Activated T-cell treated with anti-CD3 and anti-CD28 coated beads for 1 hour (primary cell): ENCODE data around the gene CMTM7.

Experiments
- DNase-seq: peaks from one replicate; pipeline ENCODE4 v3.0.0-alpha.2; 2020; ENCODE audit warnings: low read depth

Gene CMTM7, protein sequence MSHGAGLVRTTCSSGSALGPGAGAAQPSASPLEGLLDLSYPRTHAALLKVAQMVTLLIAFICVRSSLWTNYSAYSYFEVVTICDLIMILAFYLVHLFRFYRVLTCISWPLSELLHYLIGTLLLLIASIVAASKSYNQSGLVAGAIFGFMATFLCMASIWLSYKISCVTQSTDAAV

GRCh38 chr3:32391643-32392535 is at the start of gene CMTM7:
TSS of gene CMTM7 (plus strand) at chr3:32391853. CDS start at chr3:32391907, 54 bp downstream.
- DNase-seq: peak; percentile 37

DNA sequence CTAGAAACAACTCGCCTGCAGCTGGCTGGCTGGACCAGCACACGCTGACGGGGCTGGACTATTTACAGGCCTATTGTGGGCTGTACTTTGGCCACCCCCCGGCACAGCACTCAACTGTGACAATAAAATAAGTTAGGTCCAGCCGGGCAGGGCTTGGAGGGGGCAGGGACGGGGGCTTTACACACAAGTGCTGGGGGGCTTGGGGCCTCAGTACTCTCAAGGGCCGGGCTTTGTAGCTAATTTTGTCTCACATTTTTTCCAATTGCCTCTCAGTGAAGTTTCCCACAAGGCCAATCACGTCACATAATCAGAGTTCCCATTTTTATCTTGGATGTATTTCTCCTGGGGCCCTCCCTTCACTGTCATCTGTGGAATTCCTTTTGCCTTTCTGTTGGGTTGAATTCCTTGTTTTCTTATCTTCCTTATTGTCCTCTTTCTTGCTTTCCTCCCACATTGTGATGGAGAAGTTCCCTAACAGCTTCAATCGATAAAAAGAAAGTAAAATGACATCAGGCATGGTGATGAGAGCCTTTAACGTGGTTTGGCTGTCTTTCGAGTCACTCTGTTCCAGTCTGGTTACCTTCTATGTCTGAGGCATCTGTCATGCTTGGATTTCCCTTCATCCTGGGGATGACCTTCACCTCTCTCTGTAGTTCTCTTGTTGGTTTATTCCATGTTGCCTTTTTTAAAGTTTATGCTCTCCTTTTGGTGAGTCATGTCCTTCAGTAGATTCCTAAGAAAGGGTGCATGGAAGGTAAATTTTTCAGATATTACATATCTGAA is 44.1 kb upstream of the CMTM7 start:
- no peak for DNase-seq

GRCh38 chr3:32349184-32349583 is 42.5 kb upstream of the CMTM7 start:
- no peak for DNase-seq

DNA sequence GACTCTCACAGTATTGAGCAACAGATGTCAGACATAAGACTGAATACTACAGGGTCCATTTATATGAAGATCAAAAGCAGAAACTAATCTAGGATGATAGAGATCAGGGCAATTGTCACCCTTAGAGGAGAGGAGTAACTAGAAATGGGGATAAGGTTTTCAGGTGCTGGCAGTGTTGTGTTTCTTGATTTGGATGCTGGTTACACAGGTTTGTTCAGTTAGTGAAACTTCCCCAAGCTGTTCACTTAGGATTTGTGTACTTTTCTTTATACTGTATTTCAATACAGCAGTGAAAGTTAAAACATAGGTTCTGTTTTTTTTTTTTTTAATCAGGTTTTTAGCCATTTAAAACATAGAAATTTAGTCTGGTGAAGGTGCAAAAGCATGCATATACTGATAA is 39.1 kb upstream of the CMTM7 start:
- DNase-seq: no peak

DNA sequence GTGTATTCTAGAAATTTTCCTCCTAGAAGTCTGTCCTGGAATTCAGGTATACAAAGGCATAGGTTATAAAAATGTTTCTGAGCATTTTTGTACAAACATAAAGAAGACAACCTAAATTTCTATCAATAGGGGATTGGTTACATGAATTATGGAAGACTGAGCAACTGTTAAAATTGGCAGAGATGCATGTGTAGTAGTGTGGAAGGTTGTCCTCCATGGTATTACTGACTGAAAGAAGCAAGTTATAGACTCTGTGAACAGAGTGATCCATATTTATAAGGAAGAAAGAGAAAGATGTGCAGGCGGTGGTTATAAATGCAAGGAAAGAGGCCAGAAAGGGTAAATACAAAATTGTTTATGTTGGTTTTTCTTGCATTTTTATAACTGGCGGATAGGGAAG is 38.3 kb upstream of the CMTM7 start:
- no peak for DNase-seq

DNA sequence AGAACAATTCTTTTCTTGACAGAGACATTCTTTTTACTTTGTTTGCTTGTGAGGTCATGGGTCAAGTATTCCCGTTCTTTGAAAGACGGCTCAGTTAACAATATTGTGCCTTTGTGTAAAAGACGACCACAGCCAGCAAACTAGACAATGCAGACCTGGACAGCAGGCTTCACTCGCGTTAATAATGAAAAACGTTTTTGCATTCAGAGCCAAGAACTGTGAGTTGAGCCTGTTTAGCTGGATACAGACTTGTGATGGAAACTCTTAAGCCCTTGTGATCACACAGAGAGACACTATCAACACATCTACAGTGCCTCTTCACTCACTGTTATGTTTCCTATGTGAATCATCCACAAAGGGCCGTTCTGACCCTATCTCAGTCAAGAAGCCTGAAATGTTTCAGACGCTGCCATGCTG is 37.3 kb upstream of the CMTM7 start:
- no peak for DNase-seq

DNA sequence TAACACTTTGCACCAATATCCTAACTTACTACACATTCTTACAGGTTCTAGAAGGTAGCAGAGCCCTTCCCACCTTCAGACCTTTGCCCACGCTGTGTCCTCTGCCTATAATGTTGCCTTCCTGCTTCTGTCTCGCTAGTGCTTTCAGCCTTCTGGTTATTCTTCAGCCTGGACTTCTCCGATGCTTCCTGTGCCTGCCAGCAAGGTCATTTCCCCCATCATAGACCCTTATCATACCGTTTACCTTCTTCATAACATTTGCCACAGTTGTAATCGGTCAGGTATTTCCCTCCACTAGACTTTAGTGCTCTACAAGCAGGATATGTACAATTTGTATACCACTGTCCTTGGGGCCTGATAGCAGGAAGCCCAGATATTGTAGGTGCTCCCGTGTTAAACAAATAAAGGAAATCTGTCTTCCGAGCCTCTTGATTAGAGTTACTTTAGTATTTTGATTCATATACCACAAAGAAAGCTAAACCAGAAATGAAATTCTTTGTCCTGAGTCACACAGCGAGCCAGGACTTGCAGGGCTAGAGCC is 35.8 kb upstream of the CMTM7 start:
- no peak for DNase-seq

DNA sequence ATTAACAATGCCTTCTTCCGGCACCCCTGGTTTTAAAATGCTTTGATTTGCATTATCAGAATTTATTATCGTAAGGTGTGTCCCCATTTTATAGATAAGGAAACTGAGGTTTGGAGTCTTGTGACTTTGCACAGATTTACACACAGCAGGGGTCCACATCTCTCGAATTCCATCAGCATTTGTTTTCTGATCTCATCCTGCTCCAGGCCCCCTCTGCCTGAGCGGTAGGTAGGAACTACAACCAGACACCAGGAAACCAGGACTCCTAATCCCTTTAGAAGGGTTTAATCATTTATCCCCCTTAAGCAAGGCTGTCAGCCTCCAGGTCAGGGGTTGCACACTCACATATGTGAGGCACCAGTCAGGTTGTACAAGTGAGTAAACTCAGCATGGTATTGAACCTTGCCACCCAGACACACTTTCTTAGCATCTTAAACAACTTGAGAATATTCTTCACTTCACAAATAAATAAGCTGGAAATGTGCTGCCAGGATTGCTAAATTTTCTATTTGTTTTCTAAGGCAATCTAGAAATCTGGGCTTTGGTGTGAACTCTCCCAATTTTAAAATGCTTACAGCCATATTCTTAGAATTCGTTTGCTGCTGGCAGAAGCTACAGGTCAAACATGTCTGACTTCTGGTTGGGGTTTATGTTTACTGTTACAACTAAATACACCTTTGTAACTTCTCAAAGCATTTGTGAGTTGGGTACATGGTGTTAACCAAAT is 31.7 kb upstream of the CMTM7 start:
- no peak for DNase-seq

DNA sequence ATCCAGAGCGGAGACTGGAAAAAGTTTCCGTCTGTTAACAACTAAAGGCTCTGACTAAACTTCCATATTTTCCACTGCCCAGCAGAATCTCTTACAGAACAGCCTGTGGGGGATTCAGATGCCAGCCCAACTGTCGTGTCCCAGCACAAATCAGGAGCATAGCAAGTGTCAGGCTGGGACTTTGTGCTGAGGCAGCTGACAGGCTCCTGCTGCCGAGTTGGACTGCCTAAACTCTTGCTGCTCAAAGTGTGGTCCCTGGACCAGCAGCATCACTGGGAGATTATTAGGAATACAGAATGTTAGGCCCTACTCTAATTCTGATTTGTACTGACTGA is 31.2 kb upstream of the CMTM7 start:
- no peak for DNase-seq

DNA sequence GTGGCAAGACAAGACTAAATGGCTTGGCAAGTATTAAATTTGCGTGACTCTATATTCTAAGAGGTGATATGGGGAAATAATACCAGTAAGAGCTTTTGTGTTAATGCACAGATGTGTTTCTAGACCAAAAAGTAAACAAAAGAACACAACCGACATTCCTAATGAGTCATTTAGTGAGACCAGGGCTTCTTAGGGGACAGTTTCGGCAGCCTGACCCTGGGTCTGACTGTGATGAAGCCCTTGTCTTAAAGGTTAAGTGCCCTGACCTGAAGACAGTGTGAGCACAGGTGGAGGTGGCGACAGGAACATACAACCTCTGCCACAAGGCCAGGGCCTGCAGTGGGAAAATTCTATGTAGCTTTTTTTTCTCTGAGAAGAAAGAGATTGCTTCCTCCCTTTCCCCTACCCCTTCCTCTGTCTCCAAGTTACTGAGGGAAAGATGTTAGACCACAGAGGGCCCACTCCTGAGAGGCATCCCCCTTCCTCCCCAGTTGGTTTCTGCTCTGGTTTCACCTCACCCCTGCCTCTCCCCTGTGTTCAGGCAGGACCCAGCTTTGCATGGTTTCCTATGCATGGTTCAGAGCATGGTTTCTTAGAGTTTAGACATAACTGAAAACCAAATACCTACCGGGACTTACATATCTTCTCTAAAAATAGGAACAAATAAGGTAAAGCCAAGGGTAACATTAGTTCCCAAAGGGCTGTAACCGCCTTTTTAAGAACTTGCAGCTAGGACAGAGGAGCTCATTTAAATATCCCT is 24.8 kb upstream of the CMTM7 start:
- no peak for DNase-seq

DNA sequence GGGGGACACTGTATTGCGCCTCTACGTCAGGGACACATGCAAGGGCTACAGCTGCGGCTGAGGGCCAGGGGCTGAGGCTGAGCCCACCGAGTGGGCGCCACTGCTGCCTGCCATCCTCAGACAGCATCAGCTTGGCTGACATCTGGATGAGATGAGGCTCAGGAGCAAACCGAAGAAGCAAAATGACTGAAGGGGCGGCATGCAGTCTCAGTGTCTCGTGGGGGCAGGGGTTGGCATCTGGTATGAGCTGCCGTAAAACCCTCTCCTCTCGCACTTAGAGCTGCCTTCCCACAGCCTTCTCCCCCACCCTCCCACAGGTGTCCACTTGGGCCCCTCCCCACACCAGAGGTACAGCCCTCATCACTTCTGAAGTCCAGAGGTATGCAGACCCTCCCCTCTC is 24.2 kb upstream of the CMTM7 start:
- no peak for DNase-seq

DNA sequence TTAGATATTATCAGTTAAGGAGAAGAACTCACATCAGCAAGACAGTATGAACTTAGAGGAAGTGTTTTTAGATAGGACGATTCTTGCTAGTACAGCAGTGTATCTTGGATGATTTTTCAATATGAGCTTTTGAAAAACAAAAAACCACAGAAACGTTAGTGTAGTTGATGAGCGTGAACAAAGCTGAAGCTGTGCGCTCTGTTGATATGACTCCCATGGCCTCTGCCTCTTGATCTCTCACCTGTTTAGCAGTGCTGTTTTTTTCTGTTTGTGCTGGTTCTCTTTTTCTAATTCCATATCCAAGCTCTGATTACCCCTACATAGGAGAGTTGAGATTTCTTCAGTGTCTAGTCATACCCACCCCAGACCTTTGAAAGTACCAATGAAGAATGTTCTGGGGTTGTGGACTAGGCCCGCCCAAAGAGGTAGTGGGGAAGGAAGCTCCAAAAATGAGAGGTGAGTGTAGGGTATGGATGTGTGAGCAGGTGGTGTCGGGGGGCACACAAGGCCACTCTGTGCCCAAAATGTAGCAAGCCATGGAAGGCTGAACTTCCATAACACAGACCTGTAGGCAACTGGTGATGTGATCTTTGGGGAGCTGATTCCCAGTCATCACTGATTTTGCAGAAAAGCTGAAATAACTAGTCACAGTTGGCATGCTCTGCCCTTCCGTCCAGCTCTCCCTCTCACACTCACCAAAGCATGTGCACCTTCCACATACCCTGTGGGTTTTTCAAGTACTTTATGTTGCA is 20.0 kb upstream of the CMTM7 start:
- no peak for DNase-seq

DNA sequence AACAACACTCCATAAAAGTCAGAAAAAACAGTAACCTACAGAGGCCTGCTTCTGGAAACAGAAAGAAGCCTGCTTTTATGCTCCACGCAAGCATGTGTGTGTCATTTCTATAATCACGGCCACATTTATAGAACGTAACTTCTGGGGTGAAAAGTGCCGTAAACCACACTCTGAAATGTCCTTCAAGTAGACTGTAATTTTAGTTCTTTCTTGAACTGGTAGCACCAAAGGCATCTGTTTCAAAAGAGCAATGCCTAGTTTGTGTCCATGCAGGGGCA is 19.5 kb upstream of the CMTM7 start:
- DNase-seq: no peak

DNA sequence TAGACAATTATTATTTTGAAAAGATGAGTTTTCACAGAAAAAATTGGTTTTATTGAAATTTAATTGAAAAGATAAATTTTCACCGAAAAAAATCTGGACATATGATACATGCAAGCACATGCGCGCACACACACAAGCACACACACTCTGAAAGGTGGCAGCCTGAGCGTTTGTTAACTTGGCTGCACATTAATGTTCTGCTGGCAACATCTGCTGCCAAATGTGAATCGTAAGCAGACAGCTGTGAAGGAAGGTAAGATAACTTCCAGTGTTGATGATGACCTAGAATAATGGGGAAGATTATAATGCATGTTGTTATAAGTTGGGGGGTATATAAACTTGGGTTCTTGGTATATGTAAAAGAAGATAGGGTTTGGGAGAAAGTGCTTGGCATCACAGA is 18.4 kb upstream of the CMTM7 start:
- no peak for DNase-seq

- no peak for DNase-seq
Measured at GRCh38 chr3:32373844-32374243, 17.8 kb upstream of the CMTM7 start.

GRCh38 chr3:32374788-32375595 is 16.7 kb upstream of the CMTM7 start:
- DNase-seq: peak; percentile 59

GRCh38 chr3:32375596-32375930 is 16.1 kb upstream of the CMTM7 start:
- DNase-seq: no peak

GRCh38 chr3:32376115-32376514 is 15.5 kb upstream of the CMTM7 start:
- no peak for DNase-seq

GRCh38 chr3:32379831-32380500 is 11.7 kb upstream of the CMTM7 start:
- no peak for DNase-seq

- no peak for DNase-seq
Measured at GRCh38 chr3:32381922-32382321, 9.7 kb upstream of the CMTM7 start.
